Activated CD8-positive, alpha-beta memory T cell treated with anti-CD3 and anti-CD28 coated beads, Interleukin-2, amount 50 U/mL, for 24 hours (primary cell): ENCODE results near the gene CPNE2.
"Not testable (repeated sequence)": the region's sequence is repeated elsewhere in the genome, so short reads cannot be mapped to it uniquely, and the experiment has no call there.

Experiments
- DNase-seq: peaks from one replicate; pipeline ENCODE4 v3.0.0-alpha.2; 2020; ENCODE audit errors: extremely low read depth

Gene CPNE2

DNA sequence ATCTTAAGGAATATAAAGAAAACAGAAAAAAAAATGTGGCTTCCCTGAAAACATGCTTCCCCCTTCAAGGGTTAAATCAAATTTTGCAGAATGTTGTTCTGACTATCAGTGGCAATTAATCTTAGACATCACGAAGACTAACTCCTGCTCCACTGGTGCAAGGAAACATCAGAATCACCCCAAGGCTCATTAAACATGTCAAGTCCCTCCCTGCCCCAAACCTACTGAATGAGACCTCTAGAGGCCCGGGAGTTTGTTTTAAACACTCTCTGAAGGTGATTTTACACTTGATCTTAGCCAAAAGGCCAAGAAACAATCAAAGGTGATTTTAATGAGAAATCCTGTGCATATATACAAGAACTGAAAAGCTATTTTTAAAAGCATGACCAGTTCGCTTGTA lies 75.2 kb downstream of the CPNE2 start:
- DNase-seq, result no peak

DNA sequence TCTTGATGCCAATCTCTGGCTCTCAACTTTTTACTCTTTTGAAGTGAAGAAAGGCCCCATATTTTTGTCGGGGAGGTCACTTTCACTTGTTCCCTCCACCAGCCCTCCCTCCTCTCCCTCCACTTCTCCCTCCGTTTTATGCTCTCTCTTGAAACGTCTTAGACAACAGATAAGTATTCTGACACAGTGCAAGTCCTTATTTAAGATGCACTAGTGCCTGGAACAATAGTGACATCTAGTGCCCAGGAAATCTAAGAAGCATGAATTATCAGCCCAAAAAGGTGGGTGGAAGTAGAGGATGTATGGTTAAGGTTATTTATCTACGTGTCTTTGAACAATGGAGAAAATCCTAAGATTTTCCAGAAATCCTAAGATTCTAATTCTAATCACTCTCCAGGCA lies 75.6 kb downstream of the CPNE2 start:
- DNase-seq, result no peak

DNA sequence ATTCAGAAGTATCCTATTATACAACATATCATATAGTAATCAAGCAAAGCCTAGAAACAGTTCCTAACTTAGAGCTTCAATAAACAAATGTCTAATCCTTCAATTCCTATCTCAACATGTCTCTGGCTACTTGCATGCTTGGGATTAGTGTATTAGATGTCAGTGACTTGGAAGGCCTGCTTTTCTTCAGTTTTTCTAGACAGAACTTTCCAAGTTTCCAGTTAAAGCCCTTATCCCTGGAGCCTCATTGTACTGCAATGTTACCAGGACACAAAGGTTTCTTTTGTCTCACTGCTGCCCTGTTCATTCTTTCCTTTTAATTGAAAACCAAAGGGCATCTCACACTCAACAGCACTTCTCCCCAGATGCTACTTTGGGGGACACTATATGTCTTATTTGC lies 76.9 kb downstream of the CPNE2 start:
- no peak for DNase-seq

DNA sequence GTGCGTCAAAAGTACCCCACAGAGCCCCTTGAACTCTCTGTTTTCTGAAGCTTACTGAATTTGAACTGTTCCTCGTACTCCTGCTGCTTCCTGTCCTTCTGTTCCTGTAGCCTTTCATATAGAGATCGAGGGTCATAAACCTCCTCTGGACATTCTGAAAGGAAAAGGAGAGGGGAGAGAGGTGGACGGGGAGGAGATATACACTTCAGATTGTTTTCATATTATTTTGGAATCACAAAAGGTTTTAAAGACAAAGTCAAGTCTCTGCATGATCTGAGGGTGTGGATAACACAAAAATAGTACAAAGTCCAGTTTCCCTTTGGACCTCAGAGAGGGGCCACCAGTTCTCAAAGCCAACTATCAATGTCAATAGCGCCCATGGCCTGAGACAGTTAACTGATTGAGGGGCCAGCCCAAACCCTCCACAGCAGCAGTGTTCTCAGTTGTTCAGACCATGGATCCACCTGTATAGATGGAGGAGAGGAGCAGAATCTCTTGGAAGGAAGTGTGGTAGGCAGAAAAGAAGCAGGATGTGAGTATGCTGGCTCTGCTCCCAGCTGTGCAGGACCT lies 80.4 kb downstream of the CPNE2 start:
- no peak for DNase-seq

DNA sequence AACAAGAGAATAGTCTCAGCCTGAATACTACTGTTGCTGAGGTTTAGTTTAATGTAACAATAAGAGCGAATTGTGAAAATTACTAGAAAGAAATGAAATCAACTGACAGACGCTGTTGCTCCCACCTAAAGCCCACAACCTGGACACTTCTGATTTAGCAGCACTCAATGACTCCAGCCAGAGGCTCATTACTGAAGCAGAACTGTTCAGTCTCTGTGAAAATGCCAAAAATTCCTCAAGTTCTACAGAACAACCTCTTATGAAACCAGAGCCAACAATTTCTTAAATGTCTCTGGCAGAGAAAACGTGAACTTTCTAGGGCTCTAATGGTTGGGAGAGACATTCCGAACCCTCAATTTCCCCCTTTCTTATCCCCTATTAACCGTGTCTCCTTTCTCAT lies 83.5 kb downstream of the CPNE2 start:
- DNase-seq, result no peak

DNA sequence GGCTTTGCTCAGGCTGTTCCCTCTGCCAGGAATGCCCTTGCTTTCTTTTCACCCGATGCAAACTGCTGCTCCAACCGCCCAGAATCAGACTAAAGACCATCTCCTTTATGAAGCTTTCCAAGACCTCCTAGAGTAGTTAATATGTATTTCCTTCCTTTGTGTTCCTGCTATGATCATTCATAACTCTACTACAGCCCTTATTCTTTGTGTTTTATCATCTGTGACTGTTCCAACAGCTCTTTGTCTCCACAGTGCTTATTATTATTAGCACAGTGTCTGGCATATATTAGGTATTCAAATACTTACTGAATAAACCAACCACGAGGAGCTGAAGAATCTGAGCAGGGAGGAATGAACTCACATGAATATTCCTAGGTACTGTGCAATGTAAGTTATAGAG lies 85.8 kb downstream of the CPNE2 start:
- DNase-seq, result no peak

DNA sequence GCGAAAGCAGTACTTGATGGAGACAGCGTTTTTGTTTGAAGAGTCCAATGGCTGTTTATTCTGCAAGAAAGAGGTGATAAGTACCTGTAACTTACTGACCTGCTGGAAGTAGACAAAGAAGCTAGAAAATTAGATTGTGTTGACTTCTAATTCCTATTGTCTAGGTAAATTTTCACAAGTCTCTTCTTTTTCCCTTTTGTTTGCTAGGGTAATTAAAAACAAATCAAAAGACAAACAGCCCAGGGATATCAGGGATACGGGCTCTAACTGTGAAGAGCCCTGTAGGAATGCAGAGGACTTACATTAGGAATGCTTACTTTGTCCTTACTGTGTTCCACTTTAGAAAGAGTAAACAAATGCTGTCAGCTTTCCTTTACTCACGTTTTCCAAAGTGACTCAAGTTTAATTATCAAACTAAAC lies 86.4 kb downstream of the CPNE2 start:
- no peak for DNase-seq

DNA sequence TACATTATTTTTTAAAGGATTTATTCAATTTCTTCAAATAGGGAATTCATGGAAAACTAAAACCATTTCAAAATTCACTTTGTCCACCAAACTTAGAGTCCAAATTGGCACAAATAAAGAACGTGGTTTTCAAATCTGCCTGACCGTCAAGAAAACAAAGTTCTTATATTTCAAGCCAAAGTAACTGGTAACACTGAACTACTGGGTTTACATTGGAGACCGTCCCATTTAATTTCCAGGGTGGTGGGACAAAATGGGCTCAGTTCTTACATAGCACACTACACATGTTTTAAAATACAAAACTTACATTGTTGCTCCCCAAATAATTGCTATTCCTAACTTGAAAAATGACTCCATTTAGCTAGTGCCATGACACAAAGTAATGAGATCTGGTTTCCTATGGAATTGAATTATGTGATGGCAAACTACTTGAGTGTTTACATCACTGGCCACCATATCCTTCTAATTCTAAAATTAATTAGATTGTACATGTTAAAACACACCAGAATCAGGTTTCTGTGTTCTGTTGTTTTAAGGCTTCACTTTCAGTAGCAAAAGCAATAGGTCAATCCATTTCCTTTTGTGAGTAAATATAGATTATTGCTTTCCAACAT lies 86.9 kb downstream of the CPNE2 start:
- no peak for DNase-seq

DNA sequence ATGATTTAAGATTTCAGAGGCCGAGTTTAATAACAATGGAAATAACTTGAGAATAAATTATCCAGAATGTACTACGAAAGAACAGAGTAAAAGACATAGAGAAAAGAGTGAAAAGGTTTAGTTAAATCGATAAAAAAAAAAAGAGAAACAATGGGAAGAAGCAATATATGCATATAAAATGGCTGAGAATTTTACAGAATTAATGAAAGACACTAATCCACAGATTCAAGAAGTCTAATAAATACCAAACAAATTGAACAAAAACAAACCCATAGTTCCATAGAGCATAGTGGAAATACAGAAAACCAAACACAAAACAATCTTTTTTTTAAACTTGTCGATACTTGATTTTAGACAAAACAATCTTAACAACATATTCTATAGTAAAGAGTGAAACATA lies 91.7 kb downstream of the CPNE2 start:
- DNase-seq, result no peak

DNA sequence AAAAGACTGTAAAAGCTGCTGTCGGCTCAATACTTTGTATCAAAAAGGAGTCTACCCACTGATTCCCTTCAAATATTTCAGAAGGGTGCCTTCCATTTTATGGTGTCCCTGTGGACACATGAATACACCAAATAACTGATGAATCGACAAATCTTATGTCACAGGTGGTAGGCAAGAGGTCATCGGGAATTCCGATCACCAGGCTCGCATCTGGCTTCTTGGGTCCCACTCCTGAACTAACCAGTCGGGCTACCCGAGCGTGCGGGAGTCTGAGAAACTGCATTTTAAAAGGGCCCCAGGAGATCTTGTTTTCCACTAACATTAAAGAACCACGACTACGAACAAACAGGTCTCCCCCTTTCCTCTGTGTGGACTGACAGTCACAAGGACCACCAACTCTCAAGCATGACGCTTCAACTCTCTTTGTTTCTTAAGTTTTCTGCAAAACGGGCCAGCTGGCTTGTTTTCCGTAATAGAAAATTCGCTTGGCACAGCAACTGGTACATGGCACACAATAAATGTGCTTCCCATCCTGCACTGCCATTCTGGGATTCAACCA lies 92.6 kb downstream of the CPNE2 start:
- DNase-seq, result no peak

DNA sequence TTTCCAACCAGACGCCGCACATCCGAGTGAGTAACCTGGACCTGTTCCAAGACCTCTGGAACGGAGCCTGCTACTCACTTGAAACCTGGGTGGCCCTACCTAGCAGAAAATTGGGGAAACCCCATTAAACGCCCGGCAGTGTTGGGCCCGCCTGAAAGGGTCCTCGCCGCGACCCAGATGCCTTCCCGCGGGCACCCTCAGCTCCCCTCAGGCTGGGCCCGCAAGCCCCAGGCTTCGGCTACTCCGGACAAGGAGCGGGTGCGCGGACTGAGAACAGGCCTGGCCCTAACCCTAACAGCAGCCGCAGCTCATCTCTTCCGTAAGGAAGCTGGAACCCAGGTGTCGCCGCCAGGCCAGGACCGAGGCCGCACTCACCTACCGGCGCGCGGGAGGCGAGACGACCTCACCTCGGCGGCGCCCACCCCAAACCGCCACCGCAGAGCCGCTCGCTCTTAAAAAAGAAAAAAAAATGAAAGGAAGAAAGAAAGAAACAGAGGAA lies 93.1 kb downstream of the CPNE2 start:
- DNase-seq, result no peak

DNA sequence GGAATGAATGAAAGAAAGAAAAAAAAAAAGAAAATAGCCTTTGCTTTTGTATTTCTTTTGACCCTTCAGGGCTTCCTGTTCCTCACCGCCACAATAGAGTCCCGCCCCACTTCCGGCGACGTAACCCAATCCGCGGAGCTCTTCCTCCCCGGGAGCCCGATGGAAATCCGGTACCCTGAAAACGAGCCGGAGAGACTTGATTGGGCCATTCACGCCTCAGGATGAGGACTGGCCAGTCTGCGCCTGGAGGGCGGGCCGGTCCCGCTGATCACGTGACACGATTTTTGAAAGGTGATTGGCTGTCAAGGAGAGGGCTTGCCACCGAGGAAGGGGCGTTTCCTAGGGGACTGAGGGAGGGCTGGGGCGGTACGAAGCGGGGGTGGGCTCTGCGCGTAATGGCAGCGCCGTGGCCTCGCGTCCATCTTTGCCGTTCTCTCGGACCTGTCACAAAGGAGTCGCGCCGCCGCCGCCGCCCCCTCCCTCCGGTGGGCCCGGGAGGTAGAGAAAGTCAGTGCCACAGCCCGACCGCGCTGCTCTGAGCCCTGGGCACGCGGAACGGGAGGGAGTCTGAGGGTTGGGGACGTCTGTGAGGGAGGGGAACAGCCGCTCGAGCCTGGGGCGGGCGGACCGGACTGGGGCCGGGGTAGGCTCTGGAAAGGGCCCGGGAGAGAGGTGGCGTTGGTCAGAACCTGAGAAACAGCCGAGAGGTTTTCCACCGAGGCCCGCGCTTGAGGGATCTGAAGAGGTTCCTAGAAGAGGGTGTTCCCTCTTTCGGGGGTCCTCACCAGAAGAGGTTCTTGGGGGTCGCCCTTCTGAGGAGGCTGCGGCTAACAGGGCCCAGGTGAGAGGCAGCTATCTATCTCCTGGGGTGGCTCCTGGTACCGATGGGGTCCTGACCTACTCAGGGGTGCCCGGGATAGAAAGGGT lies 93.8 kb downstream of the CPNE2 start, which contains the start of the genes PSME3IP1 and RSPRY1:
Gene PSME3IP1, minus strand, starts transcription at position 95 of the 927 bp plus-strand sequence. CDS start 12,185 bp downstream, outside the sequence.
Gene RSPRY1, plus strand, starts transcription at position 385 of the 927 bp plus-strand sequence. CDS start 18,330 bp downstream, outside the sequence.
- DNase-seq, result peak; percentile 97

DNA sequence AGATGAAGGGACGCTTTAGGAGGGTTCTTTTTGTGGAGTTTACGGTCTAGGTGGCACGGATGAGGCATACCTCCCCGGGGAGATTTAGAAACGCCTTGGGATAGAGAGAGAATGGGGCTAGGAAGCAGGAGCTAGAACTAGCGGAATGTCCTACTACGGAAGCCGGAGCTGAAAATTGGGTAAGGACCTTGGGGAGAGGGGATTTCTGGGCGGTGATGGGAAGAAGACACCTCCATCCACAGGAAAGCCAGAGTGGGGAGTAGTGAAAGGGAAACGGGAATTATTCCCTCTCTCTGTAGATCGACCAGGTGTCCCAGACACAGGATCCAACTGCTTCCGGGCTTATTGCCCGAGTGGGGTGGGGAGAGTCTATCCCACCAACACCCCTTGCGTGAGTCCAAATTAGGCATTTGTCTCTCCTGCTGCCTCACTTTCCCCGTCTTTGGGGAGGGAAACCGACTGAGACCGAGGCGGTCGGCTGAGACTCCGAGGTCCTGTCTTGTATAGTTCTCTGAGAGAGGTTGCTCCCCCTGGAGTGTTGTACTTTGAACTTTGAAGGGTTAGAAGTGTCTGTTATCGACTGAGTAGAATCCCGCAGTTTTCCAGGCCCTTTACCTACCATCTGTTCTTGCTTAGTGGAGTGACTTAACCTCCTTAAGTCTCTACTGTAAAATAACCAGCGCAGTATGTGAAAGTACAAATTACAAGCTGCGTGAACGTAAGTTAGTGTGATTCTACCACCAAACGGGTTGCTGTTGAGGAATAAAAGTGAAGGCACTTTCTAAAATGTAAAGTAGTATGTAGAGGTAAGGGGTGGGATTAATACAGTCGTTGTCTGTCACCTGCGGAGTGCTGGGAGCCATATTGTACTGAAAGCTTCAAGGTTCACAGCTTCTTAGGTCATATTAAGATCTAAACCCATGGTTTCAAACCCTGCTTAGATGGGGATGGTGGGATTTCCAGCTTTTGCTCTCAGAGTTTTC lies 94.8 kb downstream of the CPNE2 start:
- DNase-seq, result no peak

DNA sequence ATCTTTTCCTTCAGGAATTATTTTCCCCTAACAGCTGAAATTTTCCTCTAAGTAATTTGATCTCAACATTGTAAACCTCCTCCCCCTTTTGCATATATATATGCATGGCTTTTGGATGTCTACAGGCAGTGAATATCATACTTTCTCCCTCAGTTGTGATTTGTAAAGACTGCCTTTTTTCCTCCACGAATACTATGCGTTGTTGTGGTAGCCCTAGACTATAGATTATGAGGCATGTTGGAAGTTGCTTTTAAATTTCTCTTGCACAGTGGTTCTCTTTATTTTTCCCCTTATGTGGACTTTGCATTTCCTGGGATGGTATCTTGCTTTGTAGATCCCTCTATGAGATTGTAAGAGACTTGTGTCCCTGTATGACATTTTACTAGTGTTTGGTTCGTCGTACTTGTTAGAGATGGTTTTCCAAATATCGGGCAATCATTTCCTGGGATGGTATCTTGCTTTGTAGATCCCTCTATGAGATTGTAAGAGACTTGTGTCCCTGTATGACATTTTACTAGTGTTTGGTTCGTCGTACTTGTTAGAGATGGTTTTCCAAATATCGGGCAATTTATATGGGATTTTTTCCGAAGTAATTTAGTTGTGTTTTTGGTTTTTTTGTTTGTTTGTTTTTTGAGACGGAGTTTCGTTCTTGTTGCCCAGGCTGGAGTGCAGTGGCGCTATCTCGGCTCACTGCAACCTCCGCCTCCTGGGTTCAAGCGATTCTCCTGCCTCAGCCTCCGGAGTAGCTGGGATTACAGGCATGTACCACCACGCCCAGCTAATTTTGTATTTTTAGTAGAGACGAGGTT lies 95.7 kb downstream of the CPNE2 start:
- DNase-seq, result not testable (repeated sequence)

DNA sequence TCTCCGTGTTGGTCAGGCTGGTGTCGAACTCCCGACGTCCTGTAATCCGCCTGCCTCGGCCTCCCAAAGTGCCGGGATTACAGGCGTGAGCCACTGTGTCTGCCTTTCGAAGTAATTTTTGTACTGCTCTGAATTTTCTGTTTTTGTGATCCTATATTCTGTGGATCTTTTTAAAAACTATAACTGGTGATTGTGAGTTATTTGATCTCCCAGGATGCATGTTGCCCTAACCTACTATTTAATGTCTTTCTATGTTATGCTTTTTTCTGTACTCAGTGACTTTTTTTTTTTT lies 96.3 kb downstream of the CPNE2 start:
- no peak for DNase-seq

DNA sequence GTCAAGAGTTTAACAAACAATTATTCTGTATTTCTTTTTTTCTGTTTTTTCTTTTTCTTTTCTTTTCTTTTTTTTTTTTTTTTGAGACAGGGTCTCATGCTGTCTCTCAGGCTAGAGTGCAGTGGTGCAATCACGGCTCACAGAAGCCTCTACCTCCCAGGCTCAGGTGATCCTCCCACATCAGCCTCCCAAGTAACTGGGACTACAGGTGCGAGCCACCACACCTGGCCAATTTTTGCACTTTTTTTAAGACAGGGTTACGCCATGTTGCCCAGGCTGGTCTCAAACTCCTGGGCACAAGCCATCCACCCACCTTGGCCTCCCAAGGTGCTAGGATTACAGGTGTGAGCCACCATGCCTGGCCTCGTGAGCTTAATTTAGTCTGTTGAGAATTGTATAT lies 97.1 kb downstream of the CPNE2 start:
- DNase-seq, result not testable (repeated sequence)

DNA sequence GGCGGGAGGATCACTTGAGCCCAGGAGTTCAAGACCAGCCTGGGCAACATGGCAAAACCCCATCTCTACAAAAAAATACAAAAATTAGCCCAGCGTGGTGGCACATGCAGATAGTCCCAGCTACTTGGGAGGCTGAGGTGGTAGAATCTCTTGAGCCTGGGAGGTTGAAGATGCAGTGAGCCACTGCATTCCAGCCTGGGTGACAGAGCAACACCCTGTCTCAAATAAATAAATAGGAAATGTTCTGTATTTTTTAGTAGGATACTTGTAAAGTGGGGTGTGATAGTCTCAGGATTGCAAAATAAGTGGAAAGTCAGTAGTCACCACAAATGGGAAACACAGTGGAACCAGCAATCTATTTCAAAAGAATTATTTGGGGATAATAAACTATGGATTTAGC lies 97.8 kb downstream of the CPNE2 start:
- no peak for DNase-seq

DNA sequence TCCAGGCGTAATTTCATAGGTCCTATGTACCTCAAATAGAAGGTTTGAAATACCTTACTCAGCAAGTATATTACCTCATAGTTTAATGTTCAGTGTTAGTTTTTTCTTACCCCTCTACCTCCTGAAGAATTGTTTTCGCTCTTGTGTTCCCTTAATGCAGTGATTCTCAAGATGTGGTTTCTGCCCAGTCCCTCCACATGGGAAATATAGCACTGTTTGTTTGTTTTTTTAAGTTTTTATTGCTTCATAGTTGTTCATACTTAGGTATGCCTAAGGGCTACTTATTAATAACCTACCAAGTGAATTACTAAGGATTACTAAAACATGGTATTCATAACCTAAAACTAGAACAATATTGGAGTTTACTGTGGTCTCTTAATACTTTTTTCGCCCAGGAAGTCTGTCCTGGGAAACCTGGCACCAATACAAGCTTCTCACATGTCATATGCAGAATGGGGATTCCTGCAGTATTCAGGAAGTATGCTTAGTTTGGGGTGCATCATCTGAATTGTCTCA lies 98.7 kb downstream of the CPNE2 start:
- DNase-seq, result no peak

DNA sequence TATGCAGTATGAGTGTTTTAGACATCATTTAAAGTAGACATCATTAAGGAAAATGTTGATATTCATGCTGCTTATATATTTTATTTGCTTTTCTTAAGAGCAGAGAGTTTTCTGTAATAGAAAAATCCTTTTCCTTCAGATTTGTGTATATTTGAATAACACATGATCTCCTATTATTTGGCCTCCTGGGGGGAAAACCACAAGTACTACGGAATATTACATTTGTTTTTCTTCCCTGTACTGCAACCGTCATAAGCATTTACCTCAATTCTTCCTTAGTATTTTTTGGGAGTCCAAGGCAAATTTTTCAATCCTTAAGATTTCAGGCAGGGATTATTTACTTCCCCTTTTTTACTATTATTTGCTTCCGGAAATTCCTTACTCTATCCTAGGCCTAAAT lies 99.8 kb downstream of the CPNE2 start:
- no peak for DNase-seq
